Measurements from ENCODE around the gene RIT2. TPM values are rescaled to one million over a fixed set of nuclear protein-coding genes. Genes with fewer than 3 reads are reported as not detected.

The RIT2 gene
- total and polyA plus RNA-seq, 11 donors, result not detected

- ATAC-seq (no peak), DNase-seq (no peak)
- Histone ChIP-seq H3K9me3 (no peaks in the 10 kb centered on the region), H3K27me3 (no peaks in the 10 kb centered on the region), H3K27ac (no peak overlapping the region), H3K4me1 (no peaks in the 10 kb centered on the region), H3K4me3 (no peak overlapping the region), H3K36me3 (no peaks in the 10 kb centered on the region)
- WGBS, 4 donors, result 41 to 53% (median 46%) methylated on average over 4 of the region's 4 CpGs
- TF ChIP-seq POLR2A (IDR thresholded peaks at IDR 0.05), result no peak
- TF ChIP-seq CTCF (IDR thresholded peaks at IDR 0.05), result no peak
- intact Hi-C loops (cut with DNase I), result no loop called here
These were observed 6.6 kb downstream of the RIT2 start for GRCh38 chr18:43108882-43109281.

GRCh38 chr18:43108469-43108868 lies 7.0 kb downstream of the RIT2 start:
- 78 to 87% (median 83%) methylated on average over 4 of the region's 4 CpGs for WGBS, 4 donors
- Histone ChIP-seq H3K27ac (no peak overlapping the region), H3K36me3 (no peaks in the 10 kb centered on the region), H3K4me1 (no peaks in the 10 kb centered on the region), H3K27me3 (no peaks in the 10 kb centered on the region), H3K9me3 (no peaks in the 10 kb centered on the region), H3K4me3 (no peak overlapping the region)
- DNase-seq (no peak), ATAC-seq (no peak)
- no peak for TF ChIP-seq POLR2A (IDR thresholded peaks at IDR 0.05)
- no peak for TF ChIP-seq CTCF (IDR thresholded peaks at IDR 0.05)
- intact Hi-C loops (cut with DNase I), result no loop called here

GRCh38 chr18:43093646-43094045 lies 21.8 kb downstream of the RIT2 start:
- DNase-seq (no peak), ATAC-seq (no peak)
- Histone ChIP-seq H3K36me3 (no peaks in the 10 kb centered on the region), H3K27ac (no peak overlapping the region), H3K9me3 (peaks cover 0 to 4% (median 0%) of the 10 kb centered on the region in 12 donors), H3K4me3 (no peak overlapping the region), H3K27me3 (no peaks in the 10 kb centered on the region), H3K4me1 (no peaks in the 10 kb centered on the region)
- TF ChIP-seq POLR2A (IDR thresholded peaks at IDR 0.05) (no peak), CTCF (IDR thresholded peaks at IDR 0.05) (no peak)
- WGBS, 4 donors, result 81 to 92% (median 85%) methylated on average over 2 of the region's 2 CpGs
- intact Hi-C loops (cut with DNase I), result no loop called here

- TF ChIP-seq CTCF (IDR thresholded peaks at IDR 0.05) (no peak), POLR2A (IDR thresholded peaks at IDR 0.05) (no peak)
- DNase-seq (no peak), ATAC-seq (no peak)
- H3K4me3 ChIP-seq, result no peak overlapping the region
- H3K9me3 ChIP-seq, result peaks cover 0 to 4% (median 0%) of the 10 kb centered on the region in 12 donors
- H3K36me3 ChIP-seq, result no peaks in the 10 kb centered on the region
- no peaks in the 10 kb centered on the region for H3K27me3 ChIP-seq
- H3K27ac ChIP-seq, result no peak overlapping the region
- WGBS, 4 donors, result 72 to 87% (median 83%) methylated on average over 5 of the region's 5 CpGs
- H3K4me1 ChIP-seq, result no peaks in the 10 kb centered on the region
- intact Hi-C loops (cut with DNase I), result no loop called here
These were observed 22.9 kb downstream of the RIT2 start for GRCh38 chr18:43092539-43092938.

Data from heart left ventricle (tissue), 16 donors.